Measurements from ENCODE around the gene CADPS2. TPM values are rescaled to one million over a fixed set of nuclear protein-coding genes. Genes with fewer than 3 reads are reported as not detected.

Gene CADPS2
- total and polyA plus RNA-seq, 2 of the 8 experiments (the other 6 are each of a cell fraction or from before 2014, with no cell fraction given), result 8.9 to 22.3 TPM

DNA sequence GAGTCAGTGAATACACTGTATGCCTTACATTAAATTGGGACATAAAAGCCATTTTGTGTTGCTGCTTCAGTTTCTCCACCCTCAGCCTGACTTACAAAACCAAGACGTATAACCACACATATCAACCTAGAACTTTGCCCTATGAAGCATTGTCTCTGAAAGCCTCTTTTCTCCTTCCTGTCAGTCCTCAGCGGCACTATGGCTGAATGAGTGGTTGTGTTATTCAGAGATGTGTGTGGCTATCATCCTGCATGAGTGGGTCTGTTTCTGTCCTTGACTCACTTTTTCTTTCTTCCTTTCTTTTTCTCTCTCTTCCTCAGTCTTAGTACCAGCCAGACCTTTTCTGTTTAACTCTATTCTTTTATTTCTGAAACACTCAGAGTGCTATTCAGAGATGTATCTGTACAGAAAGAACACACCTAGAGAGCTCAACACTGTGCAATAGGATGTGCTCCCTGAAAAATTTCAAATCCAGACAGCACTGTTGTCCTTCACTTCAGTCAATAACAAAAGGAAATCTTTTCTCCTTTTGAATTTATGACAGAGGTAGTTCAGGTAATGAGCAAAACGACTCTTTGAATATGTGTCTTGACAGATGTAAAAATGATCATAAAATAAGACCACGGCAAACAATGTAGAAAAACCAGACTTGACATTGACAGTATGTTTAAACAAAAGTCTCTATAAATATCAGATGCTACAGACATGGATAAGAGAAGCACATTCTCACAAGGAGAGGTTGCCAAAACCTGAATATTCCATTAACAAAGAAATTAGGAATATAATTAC is 418.4 kb downstream of the CADPS2 start (continued):
- TF ChIP-seq CHD7 (IDR thresholded peaks at IDR 0.05; ENCODE audit: insufficient replicate concordance, low read length), result no peak
- TF ChIP-seq EZH2 (IDR thresholded peaks at IDR 0.05; ENCODE audit: low read depth, low read length, severe bottlenecking), result no peak
- TF ChIP-seq MAFK (IDR thresholded peaks at IDR 0.05; ENCODE audit: low read depth, low read length), result no peak
- no peak for TF ChIP-seq USF2 (IDR thresholded peaks at IDR 0.05; ENCODE audit: low read length)

Data from H1 (cell line).